Fibroblast of skin of left quadriceps (primary cell): Measurements from ENCODE around the gene CYP27C1.
"Not testable (repeated sequence)": the region's sequence is repeated elsewhere in the genome, so short reads cannot be mapped to it uniquely, and the experiment has no call there.

Experiments
- DNase-seq, 2 experiments: peaks; one replicate each; pipeline ENCODE4 v3.0.0-alpha.2; 2013; ENCODE audit warnings: low read depth in 2 of 2

Gene CYP27C1

GRCh38 chr2:127220102-127220767 lies at the start of gene CYP27C1:
Gene CYP27C1 (minus strand): TSS chr2:127220299. CDS start chr2:127220270, 29 bp downstream.
- no peak for DNase-seq

GRCh38 chr2:127261804-127262406 lies 41.8 kb upstream of the CYP27C1 start:
- peak; percentile 22 to 32 for DNase-seq

- no peak for DNase-seq
Measured at GRCh38 chr2:127259355-127259754, 39.3 kb upstream of the CYP27C1 start.

GRCh38 chr2:127256866-127257265 lies 36.8 kb upstream of the CYP27C1 start:
- no peak for DNase-seq

GRCh38 chr2:127256381-127256780 lies 36.3 kb upstream of the CYP27C1 start:
- DNase-seq: no peak

- no peak for DNase-seq
Measured at GRCh38 chr2:127255721-127256120, 35.6 kb upstream of the CYP27C1 start.

GRCh38 chr2:127255146-127255545 lies 35.0 kb upstream of the CYP27C1 start:
- no peak for DNase-seq

- DNase-seq: no peak
Measured at GRCh38 chr2:127254386-127254981, 34.4 kb upstream of the CYP27C1 start.

- not testable (repeated sequence) for DNase-seq
Measured at GRCh38 chr2:127241184-127241583, 21.1 kb upstream of the CYP27C1 start.

GRCh38 chr2:127239395-127239794 lies 19.3 kb upstream of the CYP27C1 start:
- no peak for DNase-seq

- DNase-seq: not testable (repeated sequence)
Measured at GRCh38 chr2:127237768-127238167, 17.7 kb upstream of the CYP27C1 start.

GRCh38 chr2:127235082-127235702 lies 15.1 kb upstream of the CYP27C1 start:
- DNase-seq: no peak

GRCh38 chr2:127233710-127234109 lies 13.6 kb upstream of the CYP27C1 start:
- no peak for DNase-seq

GRCh38 chr2:127231130-127231865 lies 11.2 kb upstream of the CYP27C1 start:
- no peak for DNase-seq

- DNase-seq: no peak
Measured at GRCh38 chr2:127229555-127229954, 9.5 kb upstream of the CYP27C1 start.

- no peak for DNase-seq
Measured at GRCh38 chr2:127228102-127228501, 8.0 kb upstream of the CYP27C1 start.

- not testable (repeated sequence) for DNase-seq
Measured at GRCh38 chr2:127227264-127227660, 7.2 kb upstream of the CYP27C1 start.

GRCh38 chr2:127226520-127227263 lies 6.6 kb upstream of the CYP27C1 start:
- DNase-seq: peak; percentile 33 to 42

GRCh38 chr2:127226132-127226519 lies 6.0 kb upstream of the CYP27C1 start:
- DNase-seq: no peak

- peak in 1 of 2 experiments; percentile 28 for DNase-seq
Measured at GRCh38 chr2:127225186-127225960, 5.3 kb upstream of the CYP27C1 start.
